Measurements from ENCODE around the gene SYNPR. TPM values are rescaled to one million over a fixed set of nuclear protein-coding genes. Genes with fewer than 3 reads are reported as not detected.

Gene SYNPR
- total RNA-seq, 1 experiment from 2014 or later, result 0.85 TPM

DNA sequence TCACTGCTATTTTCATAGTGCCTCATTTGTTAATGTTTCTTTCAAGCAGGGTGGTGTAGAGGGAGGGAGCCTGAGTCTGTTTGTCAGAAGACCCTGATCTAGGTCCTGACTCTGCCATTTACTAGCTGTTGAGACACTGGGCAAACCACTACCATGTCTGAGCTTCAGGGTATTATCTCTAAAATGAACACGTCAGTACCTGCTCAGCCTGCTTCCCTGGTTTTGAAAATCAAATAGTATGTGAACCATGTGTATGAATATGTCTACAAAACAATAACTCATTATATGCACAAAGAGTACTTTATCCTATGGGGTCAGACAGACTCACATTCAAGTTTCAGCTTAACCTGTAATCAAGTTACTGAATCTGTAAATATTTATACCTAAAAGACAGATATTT lies 25.1 kb downstream of the SYNPR start (continued):
- TF ChIP-seq TCF7 (CRISPR knock-in tag; IDR thresholded peaks at IDR 0.05; ENCODE audit: low read depth), result no peak
- TF ChIP-seq EMX1 (CRISPR knock-in tag; IDR thresholded peaks at IDR 0.05), result no peak

DNA sequence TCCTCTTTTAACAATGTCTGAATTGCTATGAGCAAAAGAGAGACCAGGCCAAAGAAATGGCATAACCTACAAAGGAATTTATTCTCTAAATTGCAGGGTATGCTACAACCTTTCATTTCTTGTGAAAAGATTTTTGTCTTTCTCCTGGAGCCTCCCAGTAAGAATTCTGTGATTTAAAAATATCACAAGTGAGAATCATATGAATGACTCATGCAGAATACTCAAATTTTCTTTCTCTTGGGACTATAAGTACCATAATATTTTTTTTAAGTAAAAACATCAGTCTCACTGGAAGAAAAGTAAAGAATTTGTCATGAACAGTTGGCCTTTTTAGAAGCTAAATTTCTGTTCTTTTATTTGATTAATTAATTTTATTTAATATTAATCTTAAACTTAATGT lies 26.3 kb downstream of the SYNPR start:
- Mint-ChIP-seq H3K9me3 (0 out of 2 replicates have a peak, but pooled peaks cover under 1% of the 10 kb centered on the region), H3K4me3 (no peak overlapping the region), H3K4me1 (no peaks in the 10 kb centered on the region; the same call in 1 of the 2 replicates), H3K27me3 (ENCODE audit: low read depth) (peaks cover 96% of the 10 kb centered on the region), H3K36me3 (no peaks in the 10 kb centered on the region), H3K27ac (no peak overlapping the region)
- ATAC-seq (no peak), DNase-seq (ENCODE audit: low spot score) (no peak)
- TF ChIP-seq RELA (CRISPR knock-in tag; IDR thresholded peaks at IDR 0.05; ENCODE audit: borderline replicate concordance) (no peak), IRF2 (CRISPR knock-in tag; IDR thresholded peaks at IDR 0.05; ENCODE audit: borderline replicate concordance, low read depth) (no peak), MXD4 (CRISPR knock-in tag; IDR thresholded peaks at IDR 0.05; ENCODE audit: borderline replicate concordance) (no peak), CREB1 (CRISPR knock-in tag; IDR thresholded peaks at IDR 0.05) (no peak), GABPB1 (CRISPR knock-in tag; IDR thresholded peaks at IDR 0.05) (no peak), ZNF425 (CRISPR knock-in tag; conservative IDR thresholded peaks at IDR 0.05) (no peak), FOXJ3 (CRISPR knock-in tag; IDR thresholded peaks at IDR 0.05; ENCODE audit: borderline replicate concordance) (no peak)
- TF ChIP-seq, protein P1, sequence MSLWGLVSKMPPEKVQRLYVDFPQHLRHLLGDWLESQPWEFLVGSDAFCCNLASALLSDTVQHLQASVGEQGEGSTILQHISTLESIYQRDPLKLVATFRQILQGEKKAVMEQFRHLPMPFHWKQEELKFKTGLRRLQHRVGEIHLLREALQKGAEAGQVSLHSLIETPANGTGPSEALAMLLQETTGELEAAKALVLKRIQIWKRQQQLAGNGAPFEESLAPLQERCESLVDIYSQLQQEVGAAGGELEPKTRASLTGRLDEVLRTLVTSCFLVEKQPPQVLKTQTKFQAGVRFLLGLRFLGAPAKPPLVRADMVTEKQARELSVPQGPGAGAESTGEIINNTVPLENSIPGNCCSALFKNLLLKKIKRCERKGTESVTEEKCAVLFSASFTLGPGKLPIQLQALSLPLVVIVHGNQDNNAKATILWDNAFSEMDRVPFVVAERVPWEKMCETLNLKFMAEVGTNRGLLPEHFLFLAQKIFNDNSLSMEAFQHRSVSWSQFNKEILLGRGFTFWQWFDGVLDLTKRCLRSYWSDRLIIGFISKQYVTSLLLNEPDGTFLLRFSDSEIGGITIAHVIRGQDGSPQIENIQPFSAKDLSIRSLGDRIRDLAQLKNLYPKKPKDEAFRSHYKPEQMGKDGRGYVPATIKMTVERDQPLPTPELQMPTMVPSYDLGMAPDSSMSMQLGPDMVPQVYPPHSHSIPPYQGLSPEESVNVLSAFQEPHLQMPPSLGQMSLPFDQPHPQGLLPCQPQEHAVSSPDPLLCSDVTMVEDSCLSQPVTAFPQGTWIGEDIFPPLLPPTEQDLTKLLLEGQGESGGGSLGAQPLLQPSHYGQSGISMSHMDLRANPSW (CRISPR knock-in tag; conservative IDR thresholded peaks at IDR 0.05; ENCODE audit: low read depth), result no peak
- ChIA-PET POLR2A (no interaction called here), CTCF (no interaction called here)

GRCh38 chr3:63308072-63308471 lies 30.0 kb downstream of the SYNPR start:
- ChIA-PET POLR2A (no interaction called here), CTCF (no interaction called here)
- H3K36me3 Mint-ChIP-seq, result no peaks in the 10 kb centered on the region
- H3K27ac Mint-ChIP-seq, result no peak overlapping the region
- H3K9me3 Mint-ChIP-seq, result no peaks in the 10 kb centered on the region
- ATAC-seq (no peak), DNase-seq (ENCODE audit: low spot score) (no peak)
- TF ChIP-seq ATF6 (CRISPR knock-in tag; IDR thresholded peaks at IDR 0.05), result no peak
- TF ChIP-seq, protein P2, sequence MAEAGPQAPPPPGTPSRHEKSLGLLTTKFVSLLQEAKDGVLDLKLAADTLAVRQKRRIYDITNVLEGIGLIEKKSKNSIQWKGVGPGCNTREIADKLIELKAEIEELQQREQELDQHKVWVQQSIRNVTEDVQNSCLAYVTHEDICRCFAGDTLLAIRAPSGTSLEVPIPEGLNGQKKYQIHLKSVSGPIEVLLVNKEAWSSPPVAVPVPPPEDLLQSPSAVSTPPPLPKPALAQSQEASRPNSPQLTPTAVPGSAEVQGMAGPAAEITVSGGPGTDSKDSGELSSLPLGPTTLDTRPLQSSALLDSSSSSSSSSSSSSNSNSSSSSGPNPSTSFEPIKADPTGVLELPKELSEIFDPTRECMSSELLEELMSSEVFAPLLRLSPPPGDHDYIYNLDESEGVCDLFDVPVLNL (CRISPR knock-in tag; IDR thresholded peaks at IDR 0.05; ENCODE audit: borderline replicate concordance, low read depth), result no peak
- TF ChIP-seq FOXJ3 (CRISPR knock-in tag; IDR thresholded peaks at IDR 0.05; ENCODE audit: borderline replicate concordance), result no peak
- TF ChIP-seq JAZF1 (CRISPR knock-in tag; IDR thresholded peaks at IDR 0.05), result no peak
- no peak for TF ChIP-seq PRRX2 (CRISPR knock-in tag; IDR thresholded peaks at IDR 0.05)
- TF ChIP-seq ATF1 (CRISPR knock-in tag; IDR thresholded peaks at IDR 0.05), result no peak
- TF ChIP-seq IRF2 (CRISPR knock-in tag; IDR thresholded peaks at IDR 0.05; ENCODE audit: borderline replicate concordance, low read depth), result no peak
- TF ChIP-seq OVOL2 (CRISPR knock-in tag; IDR thresholded peaks at IDR 0.05; ENCODE audit: borderline replicate concordance), result no peak
- TF ChIP-seq, protein P3, sequence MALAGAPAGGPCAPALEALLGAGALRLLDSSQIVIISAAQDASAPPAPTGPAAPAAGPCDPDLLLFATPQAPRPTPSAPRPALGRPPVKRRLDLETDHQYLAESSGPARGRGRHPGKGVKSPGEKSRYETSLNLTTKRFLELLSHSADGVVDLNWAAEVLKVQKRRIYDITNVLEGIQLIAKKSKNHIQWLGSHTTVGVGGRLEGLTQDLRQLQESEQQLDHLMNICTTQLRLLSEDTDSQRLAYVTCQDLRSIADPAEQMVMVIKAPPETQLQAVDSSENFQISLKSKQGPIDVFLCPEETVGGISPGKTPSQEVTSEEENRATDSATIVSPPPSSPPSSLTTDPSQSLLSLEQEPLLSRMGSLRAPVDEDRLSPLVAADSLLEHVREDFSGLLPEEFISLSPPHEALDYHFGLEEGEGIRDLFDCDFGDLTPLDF (CRISPR knock-in tag; IDR thresholded peaks at IDR 0.05), result no peak
- no peak for TF ChIP-seq TEAD4 (CRISPR knock-in tag; IDR thresholded peaks at IDR 0.05)
- TF ChIP-seq, protein P4, sequence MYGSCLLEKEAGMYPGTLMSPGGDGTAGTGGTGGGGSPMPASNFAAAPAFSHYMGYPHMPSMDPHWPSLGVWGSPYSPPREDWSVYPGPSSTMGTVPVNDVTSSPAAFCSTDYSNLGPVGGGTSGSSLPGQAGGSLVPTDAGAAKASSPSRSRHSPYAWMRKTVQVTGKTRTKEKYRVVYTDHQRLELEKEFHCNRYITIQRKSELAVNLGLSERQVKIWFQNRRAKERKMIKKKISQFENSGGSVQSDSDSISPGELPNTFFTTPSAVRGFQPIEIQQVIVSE (CRISPR knock-in tag; IDR thresholded peaks at IDR 0.05; ENCODE audit: borderline replicate concordance), result no peak
- TF ChIP-seq ESRRA (CRISPR knock-in tag; IDR thresholded peaks at IDR 0.05; ENCODE audit: borderline replicate concordance), result no peak
- TF ChIP-seq CBFB (CRISPR knock-in tag; IDR thresholded peaks at IDR 0.05; ENCODE audit: low read depth), result no peak
- TF ChIP-seq MYBL2 (CRISPR knock-in tag; IDR thresholded peaks at IDR 0.05), result no peak
- no peak for TF ChIP-seq SMAD4 (CRISPR knock-in tag; IDR thresholded peaks at IDR 0.05)
- no peak overlapping the region for H3K4me3 Mint-ChIP-seq
- H3K27me3 Mint-ChIP-seq (ENCODE audit: low read depth), result peaks cover 99% of the 10 kb centered on the region
- peaks cover 10% of the 10 kb centered on the region for H3K4me1 Mint-ChIP-seq

All from WTC11 (cell line).